Measurements from ENCODE around the gene PRSS12. TPM values are rescaled to one million over a fixed set of nuclear protein-coding genes. Genes with fewer than 3 reads are reported as not detected.

Gene PRSS12
- total RNA-seq, 2 experiments from 2014 or later: not detected

DNA sequence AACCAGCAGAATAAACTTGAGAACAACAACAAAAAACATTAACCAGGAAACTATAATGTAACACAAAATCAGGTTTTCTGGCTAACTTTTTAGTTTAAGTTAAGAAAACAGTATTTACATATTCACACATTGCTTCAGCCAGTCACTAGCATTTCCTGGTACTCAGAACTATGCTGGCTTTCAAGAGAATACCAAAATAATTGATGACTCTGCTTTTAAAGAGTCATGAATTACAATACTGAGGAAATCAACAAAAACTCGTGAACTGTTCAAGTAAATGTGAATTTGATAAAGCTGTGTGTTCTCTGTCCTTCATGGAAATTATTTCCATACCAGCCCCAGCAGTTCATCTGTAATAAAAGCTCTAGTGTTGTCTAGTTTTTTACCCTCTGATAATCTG is 27.4 kb downstream of the PRSS12 start:
- H3K27ac ChIP-seq (ENCODE audit: low read depth, low read length, poor library complexity, severe bottlenecking): no peak overlapping the region
- H3K36me3 ChIP-seq (ENCODE audit: insufficient read depth, low read length): no peaks in the 10 kb centered on the region
- DNase-seq (ENCODE audit: low spot score): no peak
- H3K79me2 ChIP-seq (ENCODE audit: insufficient read depth, low read depth, low read length): no peaks in the 10 kb centered on the region
- POLR2A ChIA-PET: interaction anchor here (0.5 to 1.5 kb wide), 2 partner anchors 12 to 411 kb away, joined by 3 read pairs; no protein-coding TSS in a partner anchor
- CTCF ChIA-PET (ENCODE audit: unreplicated experiment): no interaction called here
- H2AFZ ChIP-seq (ENCODE audit: low read length): no peak overlapping the region
- H3K9me2 ChIP-seq (ENCODE audit: insufficient read depth, low read length): no peaks in the 10 kb centered on the region
- no peak for TF ChIP-seq EZH2phosphoT487 (IDR thresholded peaks at IDR 0.05; ENCODE audit: borderline replicate concordance, low read depth, low read length)
- TF ChIP-seq, protein P1, sequence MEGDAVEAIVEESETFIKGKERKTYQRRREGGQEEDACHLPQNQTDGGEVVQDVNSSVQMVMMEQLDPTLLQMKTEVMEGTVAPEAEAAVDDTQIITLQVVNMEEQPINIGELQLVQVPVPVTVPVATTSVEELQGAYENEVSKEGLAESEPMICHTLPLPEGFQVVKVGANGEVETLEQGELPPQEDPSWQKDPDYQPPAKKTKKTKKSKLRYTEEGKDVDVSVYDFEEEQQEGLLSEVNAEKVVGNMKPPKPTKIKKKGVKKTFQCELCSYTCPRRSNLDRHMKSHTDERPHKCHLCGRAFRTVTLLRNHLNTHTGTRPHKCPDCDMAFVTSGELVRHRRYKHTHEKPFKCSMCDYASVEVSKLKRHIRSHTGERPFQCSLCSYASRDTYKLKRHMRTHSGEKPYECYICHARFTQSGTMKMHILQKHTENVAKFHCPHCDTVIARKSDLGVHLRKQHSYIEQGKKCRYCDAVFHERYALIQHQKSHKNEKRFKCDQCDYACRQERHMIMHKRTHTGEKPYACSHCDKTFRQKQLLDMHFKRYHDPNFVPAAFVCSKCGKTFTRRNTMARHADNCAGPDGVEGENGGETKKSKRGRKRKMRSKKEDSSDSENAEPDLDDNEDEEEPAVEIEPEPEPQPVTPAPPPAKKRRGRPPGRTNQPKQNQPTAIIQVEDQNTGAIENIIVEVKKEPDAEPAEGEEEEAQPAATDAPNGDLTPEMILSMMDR (conservative IDR thresholded peaks at IDR 0.05; ENCODE audit: low read length): no peak
- no peaks in the 10 kb centered on the region for H4K20me1 ChIP-seq (ENCODE audit: insufficient read depth, low read length)
- no peak overlapping the region for H3K4me2 ChIP-seq (ENCODE audit: low read length)
- H3K9me3 ChIP-seq (ENCODE audit: low read length): no peaks in the 10 kb centered on the region
- intact Hi-C loops (cut with micrococcal nuclease; ENCODE audit: unreplicated experiment): no loop called here
- H3K4me3 ChIP-seq (ENCODE audit: low read depth, low read length, poor library complexity, severe bottlenecking): no peak overlapping the region
- BruUV-seq (replicated peaks): no TSS peak
- H3K4me1 ChIP-seq (ENCODE audit: insufficient read depth, low read length, poor library complexity, severe bottlenecking): no peaks in the 10 kb centered on the region

DNA sequence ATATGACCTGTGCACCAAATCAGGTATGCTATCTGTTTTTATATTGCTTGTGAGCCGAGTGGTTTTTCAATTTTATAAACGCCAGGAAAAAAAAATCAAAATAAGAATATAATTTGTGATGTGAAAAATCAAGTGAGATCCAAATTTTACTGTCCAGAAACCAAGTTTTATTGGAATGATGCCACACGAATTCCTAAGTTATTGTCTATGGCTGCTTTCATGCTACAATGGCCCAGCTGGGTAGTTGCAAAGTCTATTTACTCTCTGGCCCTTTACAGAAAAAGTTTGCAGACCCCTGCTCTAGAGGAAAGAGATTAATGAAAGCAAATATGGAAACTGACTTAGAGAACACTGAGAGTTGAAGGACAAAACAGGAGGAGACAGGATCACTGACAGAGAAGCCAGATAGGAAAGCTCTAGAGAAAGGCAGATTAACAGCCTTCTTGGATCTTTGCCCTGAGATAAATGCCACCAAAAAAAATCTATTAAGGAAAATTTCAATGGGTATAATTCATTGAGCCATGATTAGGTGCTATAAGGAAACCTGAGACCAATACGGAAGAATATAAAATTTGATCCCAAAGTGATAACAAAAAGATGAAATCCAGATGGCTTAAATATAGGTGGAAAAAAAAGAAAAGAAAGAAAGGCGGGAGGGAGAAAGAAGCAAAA is 29.8 kb downstream of the PRSS12 start:
- H4K20me1 ChIP-seq (ENCODE audit: insufficient read depth, low read length): no peaks in the 10 kb centered on the region
- H3K36me3 ChIP-seq (ENCODE audit: insufficient read depth, low read length): no peaks in the 10 kb centered on the region
- no TSS peak for BruUV-seq (replicated peaks)
- H3K9me2 ChIP-seq (ENCODE audit: insufficient read depth, low read length): no peaks in the 10 kb centered on the region
- no peak overlapping the region for H3K27ac ChIP-seq (ENCODE audit: low read depth, low read length, poor library complexity, severe bottlenecking)
- H3K9me3 ChIP-seq (ENCODE audit: low read length): no peaks in the 10 kb centered on the region
- DNase-seq (ENCODE audit: low spot score): no peak
- H2AFZ ChIP-seq (ENCODE audit: low read length): no peak overlapping the region
- H3K4me1 ChIP-seq (ENCODE audit: insufficient read depth, low read length, poor library complexity, severe bottlenecking): no peaks in the 10 kb centered on the region
- TF ChIP-seq EZH2phosphoT487 (IDR thresholded peaks at IDR 0.05; ENCODE audit: borderline replicate concordance, low read depth, low read length): no peak
- TF ChIP-seq, protein P1 (conservative IDR thresholded peaks at IDR 0.05; ENCODE audit: low read length): no peak
- no peak overlapping the region for H3K4me2 ChIP-seq (ENCODE audit: low read length)
- ChIA-PET CTCF (ENCODE audit: unreplicated experiment) (no interaction called here), POLR2A (no interaction called here)
- H3K79me2 ChIP-seq (ENCODE audit: insufficient read depth, low read depth, low read length): no peaks in the 10 kb centered on the region
- H3K4me3 ChIP-seq (ENCODE audit: low read depth, low read length, poor library complexity, severe bottlenecking): no peak overlapping the region
- intact Hi-C loops (cut with micrococcal nuclease; ENCODE audit: unreplicated experiment): no loop called here

DNA sequence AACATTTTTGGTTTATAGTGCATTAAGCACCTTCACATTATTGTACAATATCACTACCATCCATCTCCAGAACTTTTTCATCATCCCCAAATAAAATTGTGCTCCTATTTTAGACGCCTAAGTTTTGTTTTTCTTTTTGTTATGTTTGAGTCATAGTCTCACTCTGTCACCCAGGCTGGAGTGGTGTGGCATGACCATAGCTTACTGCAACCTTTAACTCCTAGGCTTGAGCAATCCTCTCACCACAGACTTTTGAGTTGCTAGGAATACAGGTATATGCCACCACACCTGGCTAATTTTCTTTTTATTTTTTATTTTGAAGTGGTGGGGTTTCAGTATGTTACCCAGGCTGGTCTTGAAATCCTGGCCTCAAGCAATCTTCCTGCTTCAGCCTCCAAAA is 33.9 kb downstream of the PRSS12 start:
- Histone ChIP-seq H3K4me2 (ENCODE audit: low read length) (no peak overlapping the region), H3K27ac (ENCODE audit: low read depth, low read length, poor library complexity, severe bottlenecking) (no peak overlapping the region), H3K79me2 (ENCODE audit: insufficient read depth, low read depth, low read length) (no peaks in the 10 kb centered on the region), H3K4me3 (ENCODE audit: low read depth, low read length, poor library complexity, severe bottlenecking) (no peak overlapping the region), H3K9me3 (ENCODE audit: low read length) (no peaks in the 10 kb centered on the region), H3K4me1 (ENCODE audit: insufficient read depth, low read length, poor library complexity, severe bottlenecking) (no peaks in the 10 kb centered on the region), H4K20me1 (ENCODE audit: insufficient read depth, low read length) (no peaks in the 10 kb centered on the region), H2AFZ (ENCODE audit: low read length) (no peak overlapping the region), H3K9me2 (ENCODE audit: insufficient read depth, low read length) (no peaks in the 10 kb centered on the region), H3K36me3 (ENCODE audit: insufficient read depth, low read length) (no peaks in the 10 kb centered on the region)
- POLR2A ChIA-PET: interaction anchor here (1.7 kb wide), 1 partner anchor 9 kb away, joined by 4 read pairs; no protein-coding TSS in a partner anchor
- BruUV-seq (replicated peaks): no TSS peak
- no peak for DNase-seq (ENCODE audit: low spot score)
- CTCF ChIA-PET (ENCODE audit: unreplicated experiment): no interaction called here
- TF ChIP-seq, protein P1 (conservative IDR thresholded peaks at IDR 0.05; ENCODE audit: low read length): no peak
- TF ChIP-seq EZH2phosphoT487 (IDR thresholded peaks at IDR 0.05; ENCODE audit: borderline replicate concordance, low read depth, low read length): no peak
- intact Hi-C loops (cut with micrococcal nuclease; ENCODE audit: unreplicated experiment): no loop called here
